ENCODE results near the gene LDLRAD4. TPM values are rescaled to one million over a fixed set of nuclear protein-coding genes. Genes with fewer than 3 reads are reported as not detected.
A peak's percentile ranks its signal among the peaks of the same experiment; 100 is the strongest.

Gene LDLRAD4
- total RNA-seq, 3 donors from 2014 or later = 17.5 to 20.4 (median 18.3) TPM

- H3K4me3 Mint-ChIP-seq = peak overlapping the region; percentile 86
- H3K27me3 Mint-ChIP-seq (ENCODE audit: low read depth) = no peaks in the 10 kb centered on the region
- no peaks in the 10 kb centered on the region for H3K36me3 Mint-ChIP-seq (ENCODE audit: insufficient read depth)
- no peaks in the 10 kb centered on the region for H3K9me3 Mint-ChIP-seq
- DNase-seq (no peak), ATAC-seq (peak; percentile 65 to 68)
- H3K4me1 Mint-ChIP-seq (ENCODE audit: low read depth) = peaks cover 69% of the 10 kb centered on the region
Observed at GRCh38 chr18:13382366-13382953, 163.9 kb downstream of the LDLRAD4 start.

- ATAC-seq (peak; percentile 26 to 47), DNase-seq (no peak)
- Mint-ChIP-seq H3K27me3 (ENCODE audit: low read depth) (no peaks in the 10 kb centered on the region), H3K9me3 (no peaks in the 10 kb centered on the region), H3K4me1 (ENCODE audit: low read depth) (peaks cover 61% of the 10 kb centered on the region), H3K4me3 (peak overlapping the region; percentile 86), H3K36me3 (ENCODE audit: insufficient read depth) (peaks cover 4% of the 10 kb centered on the region)
Observed at GRCh38 chr18:13382954-13383827, 164.6 kb downstream of the LDLRAD4 start.

DNA sequence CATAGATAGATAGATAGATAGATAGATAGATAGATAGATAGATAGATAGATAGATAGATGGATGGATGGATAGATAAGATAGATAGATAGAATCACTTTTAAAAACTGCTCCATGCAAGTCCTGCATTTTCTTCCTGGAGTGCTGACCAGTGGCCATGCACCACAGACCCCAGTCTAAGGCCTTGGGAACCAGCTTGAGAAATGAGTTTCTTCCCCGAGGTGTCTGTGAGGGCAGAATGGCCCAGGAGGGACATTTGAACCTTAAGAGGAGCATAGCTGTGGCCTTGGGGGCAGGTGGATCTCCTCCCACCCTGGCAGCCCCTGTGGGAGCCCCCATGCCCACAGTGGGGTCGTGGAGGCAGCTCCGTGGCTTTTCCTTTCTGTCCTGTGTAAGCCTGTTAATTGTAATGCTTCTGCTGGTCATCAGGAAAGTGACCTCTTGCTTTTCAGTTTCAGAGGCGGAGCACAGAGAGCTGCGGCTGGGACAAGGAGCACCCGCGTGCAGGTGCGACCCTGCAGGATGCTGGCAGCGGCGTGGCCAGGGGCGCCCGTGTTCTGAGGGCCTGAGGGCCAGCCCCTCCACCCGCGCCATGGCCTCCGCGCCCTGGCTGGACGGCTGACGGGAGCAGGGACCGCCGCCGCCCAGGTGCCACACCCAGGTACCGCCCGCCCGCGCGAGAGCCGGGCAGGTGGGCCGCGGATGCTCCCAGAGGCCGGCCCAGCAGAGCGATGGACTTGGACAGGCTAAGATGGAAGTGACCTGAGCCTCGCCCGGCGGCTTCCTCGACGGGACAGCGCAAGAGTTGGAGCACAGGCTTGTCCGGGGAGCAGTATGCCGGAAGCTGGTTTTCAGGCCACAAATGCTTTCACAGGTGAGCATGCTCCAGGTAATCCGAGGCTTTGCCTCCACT is 168.6 kb downstream of the LDLRAD4 start:
- no peaks in the 10 kb centered on the region for H3K9me3 Mint-ChIP-seq
- peaks cover 29% of the 10 kb centered on the region for H3K4me1 Mint-ChIP-seq (ENCODE audit: low read depth)
- H3K36me3 Mint-ChIP-seq (ENCODE audit: insufficient read depth) = peaks cover 6% of the 10 kb centered on the region
- DNase-seq (no peak), ATAC-seq (no peak)
- no peak overlapping the region for H3K4me3 Mint-ChIP-seq
- no peaks in the 10 kb centered on the region for H3K27me3 Mint-ChIP-seq (ENCODE audit: low read depth)

DNA sequence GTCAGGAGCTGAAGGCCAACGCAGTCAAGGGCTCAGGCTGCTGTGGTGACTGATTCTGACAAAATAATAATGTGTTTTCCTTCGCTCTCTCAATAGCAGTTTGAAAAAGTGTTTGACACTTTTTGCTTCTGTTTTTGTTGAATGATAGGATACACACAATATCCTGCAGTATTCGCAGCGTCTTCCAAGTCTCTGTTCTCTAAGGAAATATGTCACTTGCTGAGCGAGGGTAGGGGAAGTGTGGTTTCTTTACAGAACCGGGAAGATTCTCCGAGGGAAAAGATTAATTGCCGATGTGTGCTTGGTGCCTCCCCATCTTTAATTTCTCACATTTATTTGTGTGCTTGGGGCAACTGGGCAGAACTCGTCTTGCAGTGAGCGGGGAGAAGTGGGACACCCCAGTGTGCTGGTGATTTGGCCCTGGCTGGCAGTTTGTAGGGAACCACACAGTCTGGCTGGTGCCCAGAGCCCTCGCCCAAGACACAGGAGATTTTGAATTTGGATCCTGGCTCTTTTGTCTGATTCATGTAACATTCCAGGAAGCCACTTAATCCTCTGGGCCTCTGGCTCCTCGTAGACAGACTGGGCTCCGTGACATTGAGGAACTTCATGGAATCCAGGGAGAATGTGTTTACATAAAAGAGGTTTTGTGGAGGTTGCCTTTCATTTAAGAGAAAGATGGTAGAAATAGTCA is 169.4 kb downstream of the LDLRAD4 start:
- Mint-ChIP-seq H3K4me3 (no peak overlapping the region), H3K36me3 (ENCODE audit: insufficient read depth) (peaks cover 6% of the 10 kb centered on the region), H3K4me1 (ENCODE audit: low read depth) (peaks cover 22% of the 10 kb centered on the region), H3K27me3 (ENCODE audit: low read depth) (no peaks in the 10 kb centered on the region), H3K9me3 (no peaks in the 10 kb centered on the region)
- ATAC-seq (no peak), DNase-seq (no peak)

DNA sequence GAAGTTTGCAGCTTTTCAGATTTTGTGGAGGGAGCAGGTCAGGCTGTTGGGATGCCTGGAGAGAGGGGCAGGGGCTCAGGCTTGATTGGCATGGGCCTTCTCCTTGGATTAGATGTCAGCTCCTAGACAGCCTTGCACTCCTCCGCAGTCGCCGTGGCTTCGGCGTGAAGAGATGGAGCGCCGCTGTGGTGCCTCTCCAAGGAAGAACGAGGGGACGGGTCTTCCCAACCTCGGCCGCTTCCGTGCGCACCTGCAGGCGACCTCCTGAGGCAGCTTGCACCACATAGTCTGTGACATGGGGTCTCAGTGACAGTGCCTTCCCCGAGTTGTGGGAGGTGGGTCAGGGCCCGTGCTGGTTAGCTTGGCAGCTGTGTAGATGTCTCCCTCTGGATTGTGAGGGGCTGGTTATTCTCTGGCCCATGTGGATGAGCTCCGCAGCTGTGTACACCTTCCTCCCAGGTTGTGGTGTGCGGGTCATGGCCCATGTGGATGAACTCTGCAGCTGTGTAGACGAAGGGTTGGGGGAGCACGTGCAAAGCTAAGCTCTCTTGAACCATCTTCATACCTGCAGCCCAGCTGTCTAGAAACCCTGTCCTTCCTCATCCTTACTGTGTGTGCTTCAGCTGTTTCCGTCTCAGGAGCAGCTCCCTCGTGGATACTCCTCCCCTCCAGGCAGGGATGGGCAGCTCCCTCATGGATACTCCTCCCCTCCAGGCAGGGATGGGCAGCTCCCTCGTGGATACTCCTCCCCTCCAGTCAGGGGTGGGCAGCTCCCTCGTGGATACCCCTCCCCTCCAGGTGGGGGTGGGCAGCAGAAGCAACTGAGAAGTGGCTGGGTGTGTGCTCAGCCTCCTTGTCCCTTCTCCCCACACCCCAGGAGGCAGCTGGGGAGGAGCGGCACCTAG is 170.3 kb downstream of the LDLRAD4 start:
- ATAC-seq (no peak), DNase-seq (no peak)
- H3K4me3 Mint-ChIP-seq = no peak overlapping the region
- H3K36me3 Mint-ChIP-seq (ENCODE audit: insufficient read depth) = peaks cover 6% of the 10 kb centered on the region
- H3K4me1 Mint-ChIP-seq (ENCODE audit: low read depth) = peaks cover 19% of the 10 kb centered on the region
- no peaks in the 10 kb centered on the region for H3K27me3 Mint-ChIP-seq (ENCODE audit: low read depth)
- no peaks in the 10 kb centered on the region for H3K9me3 Mint-ChIP-seq

GRCh38 chr18:13389491-13390131 is 171.1 kb downstream of the LDLRAD4 start:
- peak in 1 of 2 donors; percentile 18 for ATAC-seq
- no peaks in the 10 kb centered on the region for H3K27me3 Mint-ChIP-seq (ENCODE audit: low read depth)
- no peak overlapping the region for H3K4me3 Mint-ChIP-seq
- no peaks in the 10 kb centered on the region for H3K9me3 Mint-ChIP-seq
- H3K4me1 Mint-ChIP-seq (ENCODE audit: low read depth) = peaks cover 14% of the 10 kb centered on the region
- DNase-seq = no peak
- H3K36me3 Mint-ChIP-seq (ENCODE audit: insufficient read depth) = peaks cover 6% of the 10 kb centered on the region

DNA sequence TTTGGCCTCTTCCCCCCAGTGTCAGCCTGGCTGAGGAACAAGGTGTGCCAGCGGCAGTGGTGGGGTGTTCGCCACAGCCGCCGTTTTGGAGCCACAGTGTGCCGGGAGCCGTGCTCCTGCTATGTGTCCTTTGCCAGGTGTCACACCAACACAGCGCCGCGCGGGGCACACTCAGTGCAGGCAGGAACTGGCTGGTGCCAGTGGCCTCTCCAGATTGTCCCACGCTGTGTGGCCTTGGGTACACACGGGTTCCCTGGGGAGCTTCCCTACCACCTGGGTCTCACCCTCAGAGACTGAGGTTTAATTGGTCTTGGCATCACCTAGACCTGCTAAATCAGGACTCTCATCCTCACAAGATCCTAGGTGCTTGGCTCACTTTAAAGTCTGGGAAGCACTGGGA is 171.6 kb downstream of the LDLRAD4 start:
- peaks cover 11% of the 10 kb centered on the region for H3K4me1 Mint-ChIP-seq (ENCODE audit: low read depth)
- no peak overlapping the region for H3K4me3 Mint-ChIP-seq
- H3K9me3 Mint-ChIP-seq = no peaks in the 10 kb centered on the region
- no peaks in the 10 kb centered on the region for H3K27me3 Mint-ChIP-seq (ENCODE audit: low read depth)
- peaks cover 8% of the 10 kb centered on the region for H3K36me3 Mint-ChIP-seq (ENCODE audit: insufficient read depth)
- DNase-seq = no peak
- no peak for ATAC-seq

DNA sequence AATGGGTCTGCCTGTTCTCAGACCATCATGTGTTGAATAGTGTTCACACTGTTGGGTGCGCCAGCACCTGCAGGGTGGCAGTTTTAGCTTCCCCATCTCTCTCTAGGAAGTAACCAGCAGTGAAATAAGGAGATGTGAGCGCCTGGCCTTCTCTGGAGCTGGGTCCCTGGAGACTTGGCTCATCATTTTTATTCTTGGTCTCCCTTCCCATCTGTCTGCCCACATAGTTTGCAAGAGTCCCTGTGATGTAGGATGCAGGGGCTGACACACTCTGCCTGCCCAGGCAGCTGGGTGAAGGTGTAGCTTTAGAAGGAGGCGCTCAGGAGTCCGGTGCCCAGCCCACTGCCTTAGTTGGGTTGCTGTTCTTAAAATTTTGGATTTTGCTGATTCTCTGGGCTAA is 172.2 kb downstream of the LDLRAD4 start:
- ATAC-seq (no peak), DNase-seq (no peak)
- H3K36me3 Mint-ChIP-seq (ENCODE audit: insufficient read depth) = peaks cover 8% of the 10 kb centered on the region
- H3K27me3 Mint-ChIP-seq (ENCODE audit: low read depth) = no peaks in the 10 kb centered on the region
- no peaks in the 10 kb centered on the region for H3K9me3 Mint-ChIP-seq
- H3K4me1 Mint-ChIP-seq (ENCODE audit: low read depth) = peaks cover 10% of the 10 kb centered on the region
- no peak overlapping the region for H3K4me3 Mint-ChIP-seq

DNA sequence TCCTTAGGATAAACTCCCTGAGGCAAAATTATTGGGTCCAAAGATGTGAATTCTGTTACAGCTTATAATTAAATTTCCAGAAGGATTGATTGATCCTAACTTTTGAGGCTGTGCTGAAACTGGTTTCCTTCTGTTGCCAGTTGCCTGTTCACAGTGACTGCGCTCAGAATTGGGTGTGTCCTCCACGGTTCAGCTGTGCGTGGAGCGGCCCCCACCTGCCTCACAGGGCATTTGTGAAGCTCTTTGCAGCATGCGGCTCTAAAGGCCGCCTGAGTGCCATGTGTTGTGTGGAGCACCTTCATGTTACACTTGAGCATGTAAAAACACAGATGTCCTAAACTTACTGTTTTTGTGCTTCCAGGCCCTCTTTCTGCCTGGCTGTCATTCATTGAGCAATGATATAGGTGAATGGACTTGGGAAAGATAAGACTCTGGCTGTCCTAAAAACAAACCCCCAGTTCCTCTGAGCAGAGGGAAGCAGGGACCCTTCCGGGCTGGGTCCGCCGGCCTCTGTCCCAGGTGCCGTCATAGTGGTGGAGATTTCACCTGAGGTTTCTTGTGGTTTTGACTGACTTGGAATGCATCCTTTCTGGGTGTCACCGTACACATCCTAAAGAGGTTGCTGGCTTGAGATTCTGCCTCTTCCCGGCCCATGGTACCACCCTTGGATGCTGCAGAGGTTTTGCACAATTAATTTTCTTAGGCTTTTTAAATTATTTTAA is 173.6 kb downstream of the LDLRAD4 start:
- H3K4me1 Mint-ChIP-seq (ENCODE audit: low read depth) = peaks cover 8% of the 10 kb centered on the region
- H3K9me3 Mint-ChIP-seq = no peaks in the 10 kb centered on the region
- H3K36me3 Mint-ChIP-seq (ENCODE audit: insufficient read depth) = peaks cover 8% of the 10 kb centered on the region
- H3K4me3 Mint-ChIP-seq = no peak overlapping the region
- ATAC-seq (no peak), DNase-seq (no peak)
- H3K27me3 Mint-ChIP-seq (ENCODE audit: low read depth) = no peaks in the 10 kb centered on the region

DNA sequence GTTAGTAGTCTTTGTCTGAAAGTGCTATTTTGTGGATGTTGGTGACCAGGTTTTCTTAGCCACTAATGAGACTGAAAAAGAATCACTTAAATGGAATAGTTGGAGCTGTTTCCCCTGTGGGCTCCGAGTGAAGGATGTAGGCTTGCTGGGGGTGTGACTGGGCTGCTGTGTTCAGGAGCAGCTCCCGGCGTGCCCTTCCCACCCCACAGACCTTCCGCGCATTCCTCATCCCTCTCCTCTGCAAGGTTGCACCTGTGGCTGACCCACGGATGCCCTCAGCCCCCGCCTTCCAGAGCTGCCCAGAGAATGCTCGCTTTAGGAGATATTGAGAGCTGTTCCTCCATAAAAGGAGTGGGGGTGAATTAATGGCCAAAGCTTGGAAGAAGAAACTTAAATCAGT is 174.3 kb downstream of the LDLRAD4 start:
- H3K4me1 Mint-ChIP-seq (ENCODE audit: low read depth) = peaks cover 8% of the 10 kb centered on the region
- no peak overlapping the region for H3K4me3 Mint-ChIP-seq
- no peaks in the 10 kb centered on the region for H3K27me3 Mint-ChIP-seq (ENCODE audit: low read depth)
- DNase-seq (no peak), ATAC-seq (no peak)
- peaks cover 6% of the 10 kb centered on the region for H3K36me3 Mint-ChIP-seq (ENCODE audit: insufficient read depth)
- H3K9me3 Mint-ChIP-seq = no peaks in the 10 kb centered on the region

- Mint-ChIP-seq H3K9me3 (no peaks in the 10 kb centered on the region), H3K4me3 (no peak overlapping the region), H3K36me3 (ENCODE audit: insufficient read depth) (peaks cover 2% of the 10 kb centered on the region), H3K27me3 (ENCODE audit: low read depth) (no peaks in the 10 kb centered on the region), H3K4me1 (ENCODE audit: low read depth) (peaks cover 8% of the 10 kb centered on the region)
- DNase-seq (no peak), ATAC-seq (no peak)
Observed at GRCh38 chr18:13393338-13393737, 174.8 kb downstream of the LDLRAD4 start.

DNA sequence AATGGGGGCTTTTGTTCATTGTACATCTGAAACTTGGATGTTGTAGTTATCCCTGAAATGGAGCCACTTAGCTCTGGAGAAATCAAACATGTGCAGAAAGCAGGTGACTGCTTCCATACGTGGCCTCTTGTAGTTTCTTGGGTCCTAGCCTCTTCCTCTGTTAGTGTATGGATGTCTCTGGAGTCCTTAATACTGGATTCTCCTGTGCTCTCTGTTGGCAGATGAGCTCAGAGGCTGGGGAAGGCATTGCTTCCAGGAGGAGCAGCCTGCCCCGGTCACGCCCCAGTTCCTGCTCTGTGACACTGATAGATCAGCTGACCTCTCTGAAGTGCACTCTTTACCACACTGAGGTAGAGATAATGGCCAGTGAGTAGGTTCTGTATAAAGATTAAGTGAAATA is 176.2 kb downstream of the LDLRAD4 start:
- Mint-ChIP-seq H3K4me1 (ENCODE audit: low read depth) (peaks cover 8% of the 10 kb centered on the region), H3K4me3 (no peak overlapping the region)
- no peak for ATAC-seq

More for the DNA sequence above, 176.2 kb downstream of the LDLRAD4 start:
- Mint-ChIP-seq H3K27me3 (ENCODE audit: low read depth) (no peaks in the 10 kb centered on the region), H3K36me3 (ENCODE audit: insufficient read depth) (peaks cover 2% of the 10 kb centered on the region), H3K9me3 (no peaks in the 10 kb centered on the region)
- no peak for DNase-seq
